Left lung (tissue), 10 donors: Measurements from ENCODE around the gene OR5AU1. TPM values are rescaled to one million over a fixed set of nuclear protein-coding genes. Genes with fewer than 3 reads are reported as not detected.
A peak's percentile ranks its signal among the peaks of the same experiment; 100 is the strongest.

ENCODE experiments used
- ATAC-seq: fragments of 200-7000 bp; cut with Tn5 transposase; one replicate; pipeline ENCODE4 v1.9.1; 2020; ENCODE audit warnings: moderate library complexity
- DNase-seq, 4 donors: peaks; one replicate each; pipeline ENCODE4 v3.0.0-alpha.2; 2013 to 2020
- H3K27ac ChIP-seq, 2 donors: fragments of 200-600 bp; sonication (generic) in 1 of 2; one replicate each; pipeline versions ENCODE4 v1.5.0 to v1.8.0; 2020 to 2021
- H3K27me3 ChIP-seq, 2 donors: fragments of 200-600 bp; sonication (generic) in 1 of 2; one replicate each; pipeline versions ENCODE4 v1.5.0 to v1.8.0; 2020 to 2021
- H3K36me3 ChIP-seq, 2 donors: fragments of 200-600 bp; sonication (generic) in 1 of 2; one replicate each; pipeline versions ENCODE4 v1.5.0 to v1.8.0; 2020 to 2021
- H3K4me1 ChIP-seq, 2 donors: fragments of 200-600 bp; one replicate each; pipeline ENCODE4 v1.8.0; 2021
- H3K4me3 ChIP-seq, 2 donors: fragments of 200-600 bp; sonication (generic) in 1 of 2; one replicate each; pipeline versions ENCODE4 v1.5.0 to v1.8.0; 2020 to 2021; ENCODE audit warnings: mild to moderate bottlenecking in 1 of 2
- H3K9me3 ChIP-seq, 2 donors: fragments of 200-600 bp; sonication (generic) in 1 of 2; one replicate each; pipeline versions ENCODE4 v1.5.0 to v1.8.0; 2020 to 2021
- CTCF ChIP-seq, 2 donors: fragments of 200-600 bp; sonication (generic) in 1 of 2; IDR thresholded peaks; one replicate each; pipeline versions ENCODE4 v1.5.0 to v1.8.0; 2021; ENCODE audit warnings: antibody characterized with exemption in 2 of 2
- intact Hi-C, 2 donors: fragments of 100-400 bp; cut with DNase I; formaldehyde crosslinking; loops; one replicate each; pipeline versions ENCODE4 v1.11.2 to v1.14.2; 2022
- polyA plus RNA-seq, 6 donors: library from polyadenylated mRNA; unstranded; fragments of 120-200 nt; gene quantifications; one replicate each; pipeline ENCODE4 v1.2.1, GENCODE V29; 2013; ENCODE audit not compliant: insufficient read length in 6 of 6
- total RNA-seq, 2 donors: library from RNA; stranded (reverse); fragmentation: NEBNext Ultra II Directional; extraction: Animal tissue kit (Norgen Biotek cat#: 25700); gene quantifications; one replicate each; pipeline ENCODE4 v1.2.1, GENCODE V29; 2021
- donor health status: DM: no; HTN: yes; CAD: no.
- donor health status: DM: no; HTN: no; CAD: no.

OR5AU1 gene
- total and polyA plus RNA-seq, 8 donors = 0.04 to 0.49 (median 0.07) TPM; not detected in 2

- ATAC-seq = no peak
- DNase-seq = no peak
- intact Hi-C loops = no loop called here
- TF ChIP-seq CTCF (IDR thresholded peaks at IDR 0.05) = no peak
- no peak overlapping the region for H3K4me3 ChIP-seq
- no peaks in the 10 kb centered on the region for H3K36me3 ChIP-seq
- peaks cover 0 to 4% of the 10 kb centered on the region in 2 donors for H3K9me3 ChIP-seq
- no peak overlapping the region for H3K27ac ChIP-seq
- H3K4me1 ChIP-seq = peaks cover 0 to 1% of the 10 kb centered on the region in 2 donors
- no peaks in the 10 kb centered on the region for H3K27me3 ChIP-seq
These were observed 41.7 kb upstream of the OR5AU1 start for GRCh38 chr14:21197418-21198205.

GRCh38 chr14:21194597-21194996, 38.7 kb upstream of the OR5AU1 start:
- H3K9me3 ChIP-seq = peaks cover 0 to 4% of the 10 kb centered on the region in 2 donors
- intact Hi-C loops = no loop called here
- ATAC-seq (no peak), DNase-seq (no peak)
- no peaks in the 10 kb centered on the region for H3K36me3 ChIP-seq
- no peak for TF ChIP-seq CTCF (IDR thresholded peaks at IDR 0.05)
- H3K27me3 ChIP-seq = no peaks in the 10 kb centered on the region
- H3K4me3 ChIP-seq = no peak overlapping the region
- H3K27ac ChIP-seq = no peak overlapping the region
- H3K4me1 ChIP-seq = peaks cover 3 to 14% of the 10 kb centered on the region in 2 donors

- Histone ChIP-seq H3K4me1 (peaks cover 3 to 14% of the 10 kb centered on the region in 2 donors), H3K27me3 (no peaks in the 10 kb centered on the region), H3K27ac (no peak overlapping the region), H3K9me3 (peaks cover 0 to 4% of the 10 kb centered on the region in 2 donors), H3K4me3 (no peak overlapping the region), H3K36me3 (no peaks in the 10 kb centered on the region)
- intact Hi-C loops = no loop called here
- ATAC-seq = no peak
- DNase-seq = no peak
- TF ChIP-seq CTCF (IDR thresholded peaks at IDR 0.05) = no peak
These were observed 37.1 kb upstream of the OR5AU1 start for GRCh38 chr14:21192875-21193535.

- Histone ChIP-seq H3K36me3 (no peaks in the 10 kb centered on the region), H3K9me3 (peaks cover 0 to 4% of the 10 kb centered on the region in 2 donors), H3K27me3 (no peaks in the 10 kb centered on the region), H3K4me3 (peak overlapping the region; percentile 10 to 30), H3K27ac (no peak overlapping the region), H3K4me1 (peaks cover 3 to 14% of the 10 kb centered on the region in 2 donors)
- ATAC-seq (peak; percentile 23), DNase-seq (no peak)
- no peak for TF ChIP-seq CTCF (IDR thresholded peaks at IDR 0.05)
- intact Hi-C loops = no loop called here
These were observed 36.6 kb upstream of the OR5AU1 start for GRCh38 chr14:21192447-21192822.

- Histone ChIP-seq H3K9me3 (no peaks in the 10 kb centered on the region), H3K4me3 (peak overlapping the region; percentile 10 to 30), H3K27ac (no peak overlapping the region), H3K4me1 (peaks cover 3 to 14% of the 10 kb centered on the region in 2 donors), H3K36me3 (no peaks in the 10 kb centered on the region), H3K27me3 (no peaks in the 10 kb centered on the region)
- DNase-seq = peak in 3 of 4 donors; percentile 69 to 96 (median 83)
- ATAC-seq = peak; percentile 99
- no peak for TF ChIP-seq CTCF (IDR thresholded peaks at IDR 0.05)
- intact Hi-C loops = no loop called here
These were observed 36.1 kb upstream of the OR5AU1 start for GRCh38 chr14:21191809-21192446.
